Measurements from ENCODE around the gene KRT35.

Gene KRT35

DNA sequence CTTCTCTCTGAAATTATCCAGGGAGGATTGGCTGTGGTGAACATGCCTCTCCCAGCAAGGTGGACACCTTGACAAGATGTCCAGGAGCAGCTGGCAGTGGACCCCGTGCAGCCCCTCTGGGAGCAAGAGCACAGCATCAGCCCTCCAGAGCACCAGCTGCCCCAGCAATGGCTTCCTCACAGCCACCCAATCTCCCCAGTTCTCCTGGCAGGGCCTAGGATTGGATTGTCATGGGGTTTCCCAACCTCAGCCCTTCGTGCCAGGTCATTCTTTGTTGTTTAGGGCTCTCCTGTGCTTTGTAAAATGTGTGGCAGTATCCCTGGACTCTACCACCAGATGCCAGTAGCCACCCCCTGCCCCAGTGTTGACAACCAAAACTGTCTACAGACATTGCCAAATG, 10.5 kb upstream of the KRT35 start:
- TF ChIP-seq, protein P1, sequence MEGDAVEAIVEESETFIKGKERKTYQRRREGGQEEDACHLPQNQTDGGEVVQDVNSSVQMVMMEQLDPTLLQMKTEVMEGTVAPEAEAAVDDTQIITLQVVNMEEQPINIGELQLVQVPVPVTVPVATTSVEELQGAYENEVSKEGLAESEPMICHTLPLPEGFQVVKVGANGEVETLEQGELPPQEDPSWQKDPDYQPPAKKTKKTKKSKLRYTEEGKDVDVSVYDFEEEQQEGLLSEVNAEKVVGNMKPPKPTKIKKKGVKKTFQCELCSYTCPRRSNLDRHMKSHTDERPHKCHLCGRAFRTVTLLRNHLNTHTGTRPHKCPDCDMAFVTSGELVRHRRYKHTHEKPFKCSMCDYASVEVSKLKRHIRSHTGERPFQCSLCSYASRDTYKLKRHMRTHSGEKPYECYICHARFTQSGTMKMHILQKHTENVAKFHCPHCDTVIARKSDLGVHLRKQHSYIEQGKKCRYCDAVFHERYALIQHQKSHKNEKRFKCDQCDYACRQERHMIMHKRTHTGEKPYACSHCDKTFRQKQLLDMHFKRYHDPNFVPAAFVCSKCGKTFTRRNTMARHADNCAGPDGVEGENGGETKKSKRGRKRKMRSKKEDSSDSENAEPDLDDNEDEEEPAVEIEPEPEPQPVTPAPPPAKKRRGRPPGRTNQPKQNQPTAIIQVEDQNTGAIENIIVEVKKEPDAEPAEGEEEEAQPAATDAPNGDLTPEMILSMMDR (IDR thresholded peaks at IDR 0.05), result no peak

GRCh38 chr17:41490000-41490990, 9.3 kb upstream of the KRT35 start:
- TF ChIP-seq, protein P1 (IDR thresholded peaks at IDR 0.05), result no peak

DNA sequence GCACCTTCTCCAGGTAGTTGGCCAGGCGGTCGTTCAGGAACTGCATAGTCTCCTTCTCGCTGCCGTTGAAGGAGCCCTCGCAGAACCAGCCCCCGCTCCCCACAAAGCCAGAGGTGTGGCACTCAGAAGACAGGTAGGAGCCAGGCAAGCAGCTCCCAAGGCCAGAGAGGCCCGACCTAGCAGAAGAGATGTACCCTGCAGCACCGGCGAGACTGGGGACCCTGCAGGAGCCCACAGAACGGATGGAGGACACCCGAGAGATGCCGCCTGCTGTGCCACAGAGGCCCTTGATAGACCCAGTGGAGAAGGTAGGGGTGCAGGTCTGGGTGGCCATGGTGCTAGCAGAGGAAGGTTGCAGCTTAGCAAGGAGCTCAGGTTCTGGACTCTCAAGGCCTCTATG, 8.6 kb upstream of the KRT35 start, which contains the start of gene KRT36:
KRT36 (minus strand) TSS at position 380 of the 400 bp plus-strand sequence; CDS start at position 334, 46 bp downstream.
- TF ChIP-seq, protein P1 (IDR thresholded peaks at IDR 0.05), result no peak

GRCh38 chr17:41486809-41487530, 6.0 kb upstream of the KRT35 start:
- TF ChIP-seq, protein P1 (IDR thresholded peaks at IDR 0.05), result peak; percentile 61

DNA sequence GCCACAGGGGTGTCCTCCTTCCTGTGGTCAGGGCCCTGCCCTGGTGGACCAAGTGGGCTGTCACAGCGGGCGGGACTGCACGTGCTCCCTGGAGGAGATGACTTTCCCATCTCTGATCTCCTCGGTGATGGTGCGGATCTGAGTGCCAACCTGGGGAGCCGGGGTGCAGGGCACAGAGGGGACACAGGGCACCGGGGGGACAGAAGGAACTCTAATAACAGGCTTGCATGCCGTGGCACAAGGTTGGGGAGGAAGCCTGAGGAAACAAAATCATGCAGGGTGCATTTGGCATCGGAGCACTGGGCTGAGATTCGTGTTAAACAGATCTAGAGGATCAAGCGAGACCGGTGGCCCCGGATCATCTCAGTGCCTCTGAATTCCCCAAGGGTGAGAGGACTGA, 5.4 kb upstream of the KRT35 start:
- TF ChIP-seq, protein P1 (IDR thresholded peaks at IDR 0.05), result no peak

GRCh38 chr17:41484920-41485904, 4.3 kb upstream of the KRT35 start:
- TF ChIP-seq, protein P1 (IDR thresholded peaks at IDR 0.05), result no peak

Data from LNCAP (cell line).